Stomach smooth muscle (tissue), 2 donors: ENCODE data around the gene ABCA2.

Source experiments
- H3K27ac ChIP-seq: one replicate; pipeline ENCODE4 v1.7.0; 2013; ENCODE audit warnings: mild to moderate bottlenecking, low read length, inconsistent platforms
- H3K27me3 ChIP-seq, 2 donors: one replicate each; pipeline ENCODE4 v1.7.0; 2013; ENCODE audit warnings: low read length in 2 of 2; ENCODE audit not compliant: insufficient read depth in 2 of 2, control insufficient read depth in 1 of 2
- H3K36me3 ChIP-seq, 2 donors: one replicate each; pipeline ENCODE4 v1.7.0; 2013; ENCODE audit warnings: low read length in 2 of 2; ENCODE audit not compliant: control insufficient read depth in 2 of 2, insufficient read depth in 2 of 2
- H3K4me1 ChIP-seq: one replicate; pipeline ENCODE4 v1.7.0; 2013; ENCODE audit warnings: low read length; ENCODE audit not compliant: control insufficient read depth, insufficient read depth
- H3K4me3 ChIP-seq, 2 donors: one replicate each; pipeline ENCODE4 v1.7.0; 2013; ENCODE audit warnings: low read length in 2 of 2
- H3K9ac ChIP-seq, 2 donors: one replicate each; pipeline ENCODE4 v1.7.0; 2013; ENCODE audit warnings: low read length in 2 of 2, mild to moderate bottlenecking in 1 of 2
- H3K9me3 ChIP-seq, 2 donors: one replicate each; pipeline ENCODE4 v1.7.0; 2013; ENCODE audit warnings: low read length in 2 of 2; ENCODE audit not compliant: control insufficient read depth in 2 of 2
- donor health status: healthy.
- donor health status: Pancreatic carcinoma.

The ABCA2 gene

DNA sequence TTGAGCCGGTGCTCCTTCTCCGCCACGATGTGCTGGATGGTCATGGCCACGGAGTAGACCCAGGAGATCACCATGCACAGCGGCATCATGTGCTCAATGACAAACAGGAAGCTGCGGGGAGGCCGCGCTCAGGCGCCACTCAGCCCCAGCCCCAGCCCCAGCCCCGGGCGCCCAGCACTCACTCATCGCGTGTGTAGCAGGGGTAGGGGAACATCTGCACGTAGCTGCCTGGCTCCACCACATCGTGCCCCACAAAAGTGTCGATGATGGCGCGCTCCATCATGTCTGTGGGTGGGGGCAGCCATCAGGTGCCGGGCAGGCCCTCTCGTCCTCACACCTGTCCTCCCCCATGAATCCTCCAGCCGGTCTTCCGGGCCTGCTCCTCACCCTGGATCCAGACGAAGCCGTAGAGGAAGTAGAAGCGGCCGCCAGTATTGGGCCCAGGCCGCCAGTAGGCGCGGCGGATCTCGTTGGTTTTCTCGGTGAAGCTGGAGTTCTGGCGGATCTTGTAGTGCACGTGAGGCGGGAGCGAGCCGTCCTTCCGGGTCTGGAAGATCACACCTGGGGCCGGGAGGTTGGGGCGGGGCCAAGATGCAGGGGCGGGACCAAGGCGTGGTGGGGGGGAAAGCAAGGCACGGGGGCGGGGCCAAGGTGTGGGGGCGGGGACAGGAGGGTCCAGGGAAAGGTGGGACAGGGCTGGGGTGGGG, 10.1 kb downstream of the ABCA2 start:
- no peak overlapping the region for H3K9ac ChIP-seq
- no peak overlapping the region for H3K27ac ChIP-seq
- no peaks in the 10 kb centered on the region for H3K4me1 ChIP-seq
- H3K9me3 ChIP-seq, result no peaks in the 10 kb centered on the region
- no peak overlapping the region for H3K4me3 ChIP-seq
- no peaks in the 10 kb centered on the region for H3K27me3 ChIP-seq
- peaks cover 4 to 9% of the 10 kb centered on the region in 2 donors for H3K36me3 ChIP-seq

DNA sequence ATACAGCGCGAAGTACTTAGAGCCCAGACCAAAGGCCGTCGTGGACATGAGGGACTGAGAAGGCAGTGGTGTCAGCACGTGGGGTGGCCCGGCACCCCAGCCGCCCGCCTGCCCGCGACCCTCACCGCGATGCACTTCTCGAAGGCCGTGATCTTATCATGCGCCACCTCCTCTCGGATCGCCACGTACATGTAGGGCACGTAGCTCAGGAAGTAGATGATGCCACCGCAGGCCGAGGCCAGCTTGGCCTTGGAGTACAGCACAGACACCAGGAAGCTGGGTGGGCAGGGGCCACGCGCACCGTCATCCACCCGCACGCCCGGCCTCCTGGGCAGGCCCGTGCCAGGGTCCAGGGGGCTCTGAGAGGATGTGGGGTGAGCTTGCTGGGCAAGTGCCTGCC, 11.0 kb downstream of the ABCA2 start:
- no peak overlapping the region for H3K27ac ChIP-seq
- no peaks in the 10 kb centered on the region for H3K4me1 ChIP-seq
- H3K9me3 ChIP-seq, result no peaks in the 10 kb centered on the region
- H3K4me3 ChIP-seq, result no peak overlapping the region
- no peaks in the 10 kb centered on the region for H3K27me3 ChIP-seq
- no peak overlapping the region for H3K9ac ChIP-seq
- H3K36me3 ChIP-seq, result peaks cover 4 to 9% of the 10 kb centered on the region in 2 donors

DNA sequence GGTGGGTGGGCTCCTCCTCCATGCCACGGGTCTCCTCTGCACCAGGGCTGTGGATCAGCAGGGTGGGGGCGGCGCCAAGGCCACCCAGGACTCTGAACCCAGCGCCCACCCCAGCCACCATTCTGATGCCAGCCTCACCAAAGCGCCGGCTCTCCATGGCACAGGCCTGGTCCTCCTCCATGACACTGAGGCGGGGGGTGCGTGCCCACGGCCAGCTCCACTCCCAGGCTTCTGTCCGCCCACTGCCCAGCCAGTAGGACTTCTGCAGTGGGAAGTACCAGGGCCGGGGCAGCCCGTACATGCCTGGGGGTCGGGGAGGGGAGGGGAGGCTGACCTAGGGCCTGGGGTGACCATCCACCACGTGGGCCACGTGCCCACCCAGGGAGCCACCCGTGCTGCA, 11.6 kb downstream of the ABCA2 start:
- Histone ChIP-seq H3K27me3 (no peaks in the 10 kb centered on the region), H3K27ac (no peak overlapping the region), H3K36me3 (peaks cover 4 to 9% of the 10 kb centered on the region in 2 donors), H3K9me3 (no peaks in the 10 kb centered on the region), H3K9ac (no peak overlapping the region), H3K4me3 (no peak overlapping the region), H3K4me1 (no peaks in the 10 kb centered on the region)

DNA sequence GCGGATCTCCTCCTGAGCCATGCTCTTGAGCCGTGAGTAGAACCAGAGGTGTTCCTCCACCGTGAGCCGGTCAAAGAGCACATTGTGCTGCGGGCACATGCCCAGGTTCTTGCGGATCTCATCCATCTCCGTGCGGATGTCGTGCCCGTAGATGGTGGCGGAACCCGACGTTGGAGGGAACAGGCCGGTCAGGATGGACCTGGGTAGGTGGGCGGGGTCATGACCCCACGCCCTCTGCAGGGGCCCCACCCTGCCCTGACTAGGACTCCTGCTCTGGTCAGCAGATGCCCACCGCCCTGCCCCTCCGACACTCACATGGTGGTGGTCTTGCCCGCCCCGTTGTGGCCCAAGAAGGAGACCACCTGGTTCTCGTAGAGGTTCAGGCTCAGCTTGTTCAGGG, 12.1 kb downstream of the ABCA2 start:
- H3K36me3 ChIP-seq, result peaks cover 4 to 9% of the 10 kb centered on the region in 2 donors
- H3K9me3 ChIP-seq, result no peaks in the 10 kb centered on the region
- H3K4me3 ChIP-seq, result no peak overlapping the region
- no peak overlapping the region for H3K9ac ChIP-seq
- no peaks in the 10 kb centered on the region for H3K4me1 ChIP-seq
- no peak overlapping the region for H3K27ac ChIP-seq
- H3K27me3 ChIP-seq, result no peaks in the 10 kb centered on the region

- Histone ChIP-seq H3K9ac (no peak overlapping the region), H3K9me3 (no peaks in the 10 kb centered on the region), H3K4me1 (no peaks in the 10 kb centered on the region), H3K27me3 (no peaks in the 10 kb centered on the region), H3K27ac (no peak overlapping the region), H3K4me3 (no peak overlapping the region), H3K36me3 (peaks cover 4 to 9% of the 10 kb centered on the region in 2 donors)
Observed at GRCh38 chr9:137015540-137015930, 12.5 kb downstream of the ABCA2 start.

DNA sequence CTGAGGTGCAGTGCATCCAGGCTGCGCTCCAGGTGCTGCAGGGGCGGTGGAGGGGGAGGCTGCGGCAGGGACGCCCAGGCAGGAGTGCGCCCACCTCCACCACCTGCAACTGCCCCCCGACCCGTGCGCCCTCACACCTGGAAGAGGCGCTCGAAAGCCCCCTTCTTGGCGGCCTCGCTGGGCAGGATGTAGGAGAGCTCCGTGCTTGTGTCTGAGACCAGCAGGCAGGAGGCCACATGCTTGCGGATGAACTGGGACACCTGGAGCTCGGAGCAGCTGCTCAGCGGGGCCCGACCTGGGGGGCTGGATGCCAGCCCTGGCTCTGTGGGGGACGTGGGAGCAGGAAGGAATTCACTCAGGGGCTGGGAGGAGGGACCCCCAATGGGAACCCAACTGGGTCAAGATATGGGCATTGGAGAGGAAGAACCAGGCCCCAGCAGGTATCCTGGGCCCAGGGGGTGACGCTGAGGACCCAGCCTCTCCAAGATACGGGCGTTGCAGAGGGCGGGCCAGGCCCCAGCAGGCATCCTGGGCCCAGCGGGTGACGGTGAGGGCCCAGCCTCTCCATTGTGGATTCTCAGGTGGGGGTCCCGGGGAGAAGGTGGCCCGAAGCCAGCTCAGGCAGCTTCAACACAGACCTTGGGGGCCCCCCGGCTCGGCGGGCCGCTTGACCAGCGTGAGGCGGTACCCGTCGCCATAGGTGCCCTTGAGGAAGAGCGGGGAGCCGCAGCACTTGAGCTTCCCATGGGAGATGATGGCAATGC, 13.1 kb downstream of the ABCA2 start:
- Histone ChIP-seq H3K27me3 (no peaks in the 10 kb centered on the region), H3K4me3 (no peak overlapping the region), H3K4me1 (no peaks in the 10 kb centered on the region), H3K27ac (no peak overlapping the region), H3K36me3 (peaks cover 4 to 9% of the 10 kb centered on the region in 2 donors), H3K9me3 (no peaks in the 10 kb centered on the region), H3K9ac (no peak overlapping the region)

GRCh38 chr9:137014166-137014565, 13.9 kb downstream of the ABCA2 start:
- H3K4me1 ChIP-seq, result no peaks in the 10 kb centered on the region

GRCh38 chr9:137013571-137013940, 14.5 kb downstream of the ABCA2 start:
- H3K9me3 ChIP-seq, result no peaks in the 10 kb centered on the region
- no peak overlapping the region for H3K4me3 ChIP-seq
- H3K36me3 ChIP-seq, result peaks cover 4 to 9% of the 10 kb centered on the region in 2 donors
- H3K27ac ChIP-seq, result no peak overlapping the region
- no peak overlapping the region for H3K9ac ChIP-seq
- H3K27me3 ChIP-seq, result no peaks in the 10 kb centered on the region
- no peaks in the 10 kb centered on the region for H3K4me1 ChIP-seq

More at GRCh38 chr9:137014166-137014565, 13.9 kb downstream of the ABCA2 start:
- Histone ChIP-seq H3K36me3 (peaks cover 4 to 9% of the 10 kb centered on the region in 2 donors), H3K4me3 (no peak overlapping the region), H3K9ac (no peak overlapping the region), H3K27me3 (no peaks in the 10 kb centered on the region), H3K27ac (no peak overlapping the region), H3K9me3 (no peaks in the 10 kb centered on the region)

- no peaks in the 10 kb centered on the region for H3K4me1 ChIP-seq
Observed at GRCh38 chr9:137012694-137013570, 15.1 kb downstream of the ABCA2 start.

DNA sequence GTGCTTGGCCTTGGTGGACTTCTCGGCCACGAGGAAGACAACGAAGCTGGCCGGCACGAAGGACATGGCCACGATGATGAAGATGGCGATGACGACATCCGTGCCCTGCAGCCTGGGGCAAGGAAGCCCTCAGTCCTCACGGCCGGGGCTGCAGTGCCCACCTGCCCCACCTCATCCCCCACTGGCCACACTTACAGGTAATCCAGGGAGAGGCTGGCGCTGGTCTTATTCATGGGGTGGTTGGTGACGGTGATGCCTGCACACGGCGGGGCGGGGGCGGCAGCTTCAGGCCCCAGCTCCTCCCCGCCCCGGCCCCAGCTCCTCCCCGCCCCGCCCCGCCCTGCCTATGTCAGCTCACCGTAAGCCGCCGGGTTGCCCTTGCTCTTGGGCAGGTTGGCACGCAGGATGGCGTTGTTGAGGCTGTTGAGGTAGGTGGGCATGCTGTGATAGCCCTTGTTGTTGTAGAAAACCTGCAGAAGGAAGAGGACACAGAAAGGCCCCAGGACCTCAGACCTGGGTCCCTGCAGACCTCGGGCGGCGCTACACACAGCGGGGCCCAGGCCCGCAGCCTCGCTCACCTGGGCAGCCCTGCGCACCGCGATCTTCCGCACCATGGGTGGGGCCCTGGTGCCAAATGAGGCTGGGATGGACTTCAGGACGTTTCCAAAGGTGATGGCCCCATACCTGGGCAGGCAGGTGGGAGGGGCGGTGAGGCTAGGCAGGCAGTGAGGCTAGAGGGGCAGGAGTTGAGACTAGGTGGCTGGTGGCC, 15.9 kb downstream of the ABCA2 start:
- no peaks in the 10 kb centered on the region for H3K27me3 ChIP-seq
- peaks cover 4 to 7% of the 10 kb centered on the region in 2 donors for H3K36me3 ChIP-seq
- no peaks in the 10 kb centered on the region for H3K9me3 ChIP-seq
- H3K27ac ChIP-seq, result no peak overlapping the region
- H3K4me3 ChIP-seq, result no peak overlapping the region
- no peak overlapping the region for H3K9ac ChIP-seq
- peaks cover 2% of the 10 kb centered on the region for H3K4me1 ChIP-seq

More at GRCh38 chr9:137012694-137013570, 15.1 kb downstream of the ABCA2 start:
- Histone ChIP-seq H3K36me3 (peaks cover 4 to 9% of the 10 kb centered on the region in 2 donors), H3K4me3 (no peak overlapping the region), H3K9me3 (no peaks in the 10 kb centered on the region), H3K27ac (no peak overlapping the region), H3K27me3 (no peaks in the 10 kb centered on the region), H3K9ac (no peak overlapping the region)
